ENCODE measurements around the gene MGAT4C.

The MGAT4C gene

GRCh38 chr12:86006727-86007126, 249.5 kb downstream of the MGAT4C start:
- no peak for TF ChIP-seq CTCF (conservative IDR thresholded peaks at IDR 0.05; ENCODE audit: low read depth, low read length)
- no peak for DNase-seq (ENCODE audit: low read depth)
- H3K4me3 ChIP-seq (ENCODE audit: low read length): no peak overlapping the region

GRCh38 chr12:85998074-85998473, 258.1 kb downstream of the MGAT4C start:
- no peak for TF ChIP-seq CTCF (conservative IDR thresholded peaks at IDR 0.05; ENCODE audit: low read depth, low read length)
- no peak overlapping the region for H3K4me3 ChIP-seq (ENCODE audit: low read length)
- no peak for DNase-seq (ENCODE audit: low read depth)

- no peak for TF ChIP-seq CTCF (conservative IDR thresholded peaks at IDR 0.05; ENCODE audit: low read depth, low read length)
- H3K4me3 ChIP-seq (ENCODE audit: low read length): no peak overlapping the region
- no peak for DNase-seq (ENCODE audit: low read depth)
Measured at GRCh38 chr12:85996280-85996679, 259.9 kb downstream of the MGAT4C start.

- H3K4me3 ChIP-seq (ENCODE audit: low read length): no peak overlapping the region
- no peak for DNase-seq (ENCODE audit: low read depth)
- TF ChIP-seq CTCF (conservative IDR thresholded peaks at IDR 0.05; ENCODE audit: low read depth, low read length): no peak
Measured at GRCh38 chr12:85993746-85994145, 262.4 kb downstream of the MGAT4C start.

GRCh38 chr12:85985996-85986395, 270.2 kb downstream of the MGAT4C start:
- no peak for TF ChIP-seq CTCF (conservative IDR thresholded peaks at IDR 0.05; ENCODE audit: low read depth, low read length)
- DNase-seq (ENCODE audit: low read depth): no peak

GRCh38 chr12:85983601-85984000, 272.6 kb downstream of the MGAT4C start:
- no peak overlapping the region for H3K4me3 ChIP-seq (ENCODE audit: low read length)
- no peak for DNase-seq (ENCODE audit: low read depth)
- no peak for TF ChIP-seq CTCF (conservative IDR thresholded peaks at IDR 0.05; ENCODE audit: low read depth, low read length)

More at GRCh38 chr12:85985996-85986395, 270.2 kb downstream of the MGAT4C start:
- no peak overlapping the region for H3K4me3 ChIP-seq (ENCODE audit: low read length)

GRCh38 chr12:85979641-85980040, 276.6 kb downstream of the MGAT4C start:
- no peak overlapping the region for H3K4me3 ChIP-seq (ENCODE audit: low read length)
- no peak for TF ChIP-seq CTCF (conservative IDR thresholded peaks at IDR 0.05; ENCODE audit: low read depth, low read length)
- no peak for DNase-seq (ENCODE audit: low read depth)
